ENCODE data around the gene P2RY12.
"Not testable (repeated sequence)": the region's sequence is repeated elsewhere in the genome, so short reads cannot be mapped to it uniquely, and the experiment has no call there.

Gene P2RY12

GRCh38 chr3:151393941-151394340 is 9.4 kb upstream of the P2RY12 start:
- H3K36me3 ChIP-seq (ENCODE audit: insufficient read depth, low read length), result 0 out of 2 replicates have a peak, but pooled peaks cover 3% of the 10 kb centered on the region
- H3K27me3 ChIP-seq (ENCODE audit: insufficient read depth, low read length), result no peaks in the 10 kb centered on the region
- H3K4me3 ChIP-seq (ENCODE audit: low read depth, low read length), result no peak overlapping the region
- no peaks in the 10 kb centered on the region for H3K79me2 ChIP-seq (ENCODE audit: control insufficient read depth, insufficient read depth, low read length, unreplicated experiment)
- peaks cover 8% of the 10 kb centered on the region for H3K4me1 ChIP-seq (ENCODE audit: control insufficient read depth, insufficient read depth, low read length, unreplicated experiment)
- no peak overlapping the region for H3K27ac ChIP-seq (ENCODE audit: low read depth, low read length)
- H2AFZ ChIP-seq (ENCODE audit: low read length, unreplicated experiment), result peak overlapping the region; percentile 14

- Histone ChIP-seq H3K79me2 (ENCODE audit: control insufficient read depth, insufficient read depth, low read length, unreplicated experiment) (no peaks in the 10 kb centered on the region), H2AFZ (ENCODE audit: low read length, unreplicated experiment) (peak overlapping the region; percentile 14), H3K27ac (ENCODE audit: low read depth, low read length) (no peak overlapping the region), H3K27me3 (ENCODE audit: insufficient read depth, low read length) (no peaks in the 10 kb centered on the region), H3K4me1 (ENCODE audit: control insufficient read depth, insufficient read depth, low read length, unreplicated experiment) (peaks cover 8% of the 10 kb centered on the region), H3K36me3 (ENCODE audit: insufficient read depth, low read length) (0 out of 2 replicates have a peak, but pooled peaks cover 3% of the 10 kb centered on the region), H3K4me3 (ENCODE audit: low read depth, low read length) (no peak overlapping the region)
Measured at GRCh38 chr3:151393146-151393830, 8.7 kb upstream of the P2RY12 start.

- H2AFZ ChIP-seq (ENCODE audit: low read length, unreplicated experiment); H3K4me1 ChIP-seq (ENCODE audit: control insufficient read depth, insufficient read depth, low read length, unreplicated experiment); H3K4me3 ChIP-seq (ENCODE audit: low read depth, low read length); H3K27ac ChIP-seq (ENCODE audit: low read depth, low read length); H3K27me3 ChIP-seq (ENCODE audit: insufficient read depth, low read length); H3K36me3 ChIP-seq (ENCODE audit: insufficient read depth, low read length); H3K79me2 ChIP-seq (ENCODE audit: control insufficient read depth, insufficient read depth, low read length, unreplicated experiment): not testable (repeated sequence)
Measured at GRCh38 chr3:151392191-151392590, 7.6 kb upstream of the P2RY12 start.

GRCh38 chr3:151391720-151392119 is 7.2 kb upstream of the P2RY12 start:
- no peaks in the 10 kb centered on the region for H3K79me2 ChIP-seq (ENCODE audit: control insufficient read depth, insufficient read depth, low read length, unreplicated experiment)
- H3K27ac ChIP-seq (ENCODE audit: low read depth, low read length), result no peak overlapping the region
- peaks cover 8% of the 10 kb centered on the region for H3K4me1 ChIP-seq (ENCODE audit: control insufficient read depth, insufficient read depth, low read length, unreplicated experiment)
- no peak overlapping the region for H3K4me3 ChIP-seq (ENCODE audit: low read depth, low read length)
- no peaks in the 10 kb centered on the region for H3K36me3 ChIP-seq (ENCODE audit: insufficient read depth, low read length)
- H2AFZ ChIP-seq (ENCODE audit: low read length, unreplicated experiment), result no peak overlapping the region
- no peaks in the 10 kb centered on the region for H3K27me3 ChIP-seq (ENCODE audit: insufficient read depth, low read length)

GRCh38 chr3:151387842-151388241 is 3.3 kb upstream of the P2RY12 start:
- H3K4me1 ChIP-seq (ENCODE audit: control insufficient read depth, insufficient read depth, low read length, unreplicated experiment), result peaks cover 14% of the 10 kb centered on the region
- no peak overlapping the region for H3K4me3 ChIP-seq (ENCODE audit: low read depth, low read length)

GRCh38 chr3:151387432-151387831 is 2.9 kb upstream of the P2RY12 start:
- H3K36me3 ChIP-seq (ENCODE audit: insufficient read depth, low read length), result no peaks in the 10 kb centered on the region
- H3K27ac ChIP-seq (ENCODE audit: low read depth, low read length), result no peak overlapping the region
- H3K4me1 ChIP-seq (ENCODE audit: control insufficient read depth, insufficient read depth, low read length, unreplicated experiment), result peaks cover 15% of the 10 kb centered on the region
- no peaks in the 10 kb centered on the region for H3K79me2 ChIP-seq (ENCODE audit: control insufficient read depth, insufficient read depth, low read length, unreplicated experiment)
- no peak overlapping the region for H2AFZ ChIP-seq (ENCODE audit: low read length, unreplicated experiment)
- H3K27me3 ChIP-seq (ENCODE audit: insufficient read depth, low read length), result no peaks in the 10 kb centered on the region
- H3K4me3 ChIP-seq (ENCODE audit: low read depth, low read length), result no peak overlapping the region

More at GRCh38 chr3:151387842-151388241, 3.3 kb upstream of the P2RY12 start:
- Histone ChIP-seq H3K79me2 (ENCODE audit: control insufficient read depth, insufficient read depth, low read length, unreplicated experiment) (no peaks in the 10 kb centered on the region), H3K27me3 (ENCODE audit: insufficient read depth, low read length) (no peaks in the 10 kb centered on the region), H2AFZ (ENCODE audit: low read length, unreplicated experiment) (no peak overlapping the region), H3K36me3 (ENCODE audit: insufficient read depth, low read length) (no peaks in the 10 kb centered on the region), H3K27ac (ENCODE audit: low read depth, low read length) (no peak overlapping the region)

GRCh38 chr3:151386056-151386455 is 1.5 kb upstream of the P2RY12 start:
- no peaks in the 10 kb centered on the region for H3K36me3 ChIP-seq (ENCODE audit: insufficient read depth, low read length)
- H3K4me3 ChIP-seq (ENCODE audit: low read depth, low read length), result no peak overlapping the region
- peak overlapping the region; percentile 40 for H2AFZ ChIP-seq (ENCODE audit: low read length, unreplicated experiment)
- H3K79me2 ChIP-seq (ENCODE audit: control insufficient read depth, insufficient read depth, low read length, unreplicated experiment), result no peaks in the 10 kb centered on the region
- no peak overlapping the region for H3K27ac ChIP-seq (ENCODE audit: low read depth, low read length)
- no peaks in the 10 kb centered on the region for H3K27me3 ChIP-seq (ENCODE audit: insufficient read depth, low read length)
- H3K4me1 ChIP-seq (ENCODE audit: control insufficient read depth, insufficient read depth, low read length, unreplicated experiment), result peaks cover 15% of the 10 kb centered on the region

- H2AFZ ChIP-seq (ENCODE audit: low read length, unreplicated experiment), result peak overlapping the region; percentile 86
- H3K4me1 ChIP-seq (ENCODE audit: control insufficient read depth, insufficient read depth, low read length, unreplicated experiment), result peaks cover 15% of the 10 kb centered on the region
- H3K27me3 ChIP-seq (ENCODE audit: insufficient read depth, low read length), result no peaks in the 10 kb centered on the region
Measured at GRCh38 chr3:151383956-151384355, 597 bp downstream of the P2RY12 start.

GRCh38 chr3:151383111-151383510 is 1.4 kb downstream of the P2RY12 start:
- H3K36me3 ChIP-seq (ENCODE audit: insufficient read depth, low read length), result no peaks in the 10 kb centered on the region
- peak overlapping the region; percentile 86 for H2AFZ ChIP-seq (ENCODE audit: low read length, unreplicated experiment)
- H3K4me1 ChIP-seq (ENCODE audit: control insufficient read depth, insufficient read depth, low read length, unreplicated experiment), result peaks cover 15% of the 10 kb centered on the region
- H3K27ac ChIP-seq (ENCODE audit: low read depth, low read length), result no peak overlapping the region
- no peaks in the 10 kb centered on the region for H3K27me3 ChIP-seq (ENCODE audit: insufficient read depth, low read length)
- H3K4me3 ChIP-seq (ENCODE audit: low read depth, low read length), result peak overlapping the region; percentile 76; the same call in 1 of the 2 replicates
- no peaks in the 10 kb centered on the region for H3K79me2 ChIP-seq (ENCODE audit: control insufficient read depth, insufficient read depth, low read length, unreplicated experiment)

More at GRCh38 chr3:151383956-151384355, 597 bp downstream of the P2RY12 start:
- Histone ChIP-seq H3K36me3 (ENCODE audit: insufficient read depth, low read length) (no peaks in the 10 kb centered on the region), H3K79me2 (ENCODE audit: control insufficient read depth, insufficient read depth, low read length, unreplicated experiment) (no peaks in the 10 kb centered on the region), H3K4me3 (ENCODE audit: low read depth, low read length) (peak overlapping the region; percentile 76), H3K27ac (ENCODE audit: low read depth, low read length) (no peak overlapping the region)

- Histone ChIP-seq H3K36me3 (ENCODE audit: insufficient read depth, low read length) (no peaks in the 10 kb centered on the region), H3K4me3 (ENCODE audit: low read depth, low read length) (no peak overlapping the region), H3K27ac (ENCODE audit: low read depth, low read length) (no peak overlapping the region), H3K27me3 (ENCODE audit: insufficient read depth, low read length) (no peaks in the 10 kb centered on the region), H3K4me1 (ENCODE audit: control insufficient read depth, insufficient read depth, low read length, unreplicated experiment) (peaks cover 15% of the 10 kb centered on the region), H3K79me2 (ENCODE audit: control insufficient read depth, insufficient read depth, low read length, unreplicated experiment) (no peaks in the 10 kb centered on the region), H2AFZ (ENCODE audit: low read length, unreplicated experiment) (peak overlapping the region; percentile 86)
Measured at GRCh38 chr3:151382671-151383070, 1.9 kb downstream of the P2RY12 start.

- Histone ChIP-seq H3K4me1 (ENCODE audit: control insufficient read depth, insufficient read depth, low read length, unreplicated experiment) (peaks cover 10% of the 10 kb centered on the region), H3K27ac (ENCODE audit: low read depth, low read length) (no peak overlapping the region), H3K36me3 (ENCODE audit: insufficient read depth, low read length) (no peaks in the 10 kb centered on the region), H3K27me3 (ENCODE audit: insufficient read depth, low read length) (no peaks in the 10 kb centered on the region), H2AFZ (ENCODE audit: low read length, unreplicated experiment) (no peak overlapping the region), H3K4me3 (ENCODE audit: low read depth, low read length) (no peak overlapping the region), H3K79me2 (ENCODE audit: control insufficient read depth, insufficient read depth, low read length, unreplicated experiment) (no peaks in the 10 kb centered on the region)
Measured at GRCh38 chr3:151379083-151379734, 5.3 kb downstream of the P2RY12 start.

Measured in ACC112 (cell line).